Liver (tissue), 9 donors: ENCODE measurements around the gene HDGFL1. TPM values are rescaled to one million over a fixed set of nuclear protein-coding genes. Genes with fewer than 3 reads are reported as not detected.

Experiments
- DNase-seq: peaks from one replicate; pipeline ENCODE4 v3.0.0-alpha.2; 2017; ENCODE audit warnings: low spot score
- H3K27ac ChIP-seq, 2 donors: one replicate each; pipeline ENCODE4 v1.7.0; 2013; ENCODE audit warnings: inconsistent platforms in 2 of 2, low read length in 2 of 2, control low read depth in 1 of 2, low read depth in 1 of 2, mild to moderate bottlenecking in 1 of 2
- H3K27me3 ChIP-seq, 4 donors: one replicate each; pipeline versions ENCODE4 v1.6.1 to v1.7.0; 2013; ENCODE audit warnings: low read length in 3 of 4, inconsistent platforms in 1 of 4, mild to moderate bottlenecking in 1 of 4, moderate library complexity in 1 of 4; ENCODE audit not compliant: control insufficient read depth in 4 of 4, insufficient read depth in 4 of 4
- H3K36me3 ChIP-seq, 4 donors: one replicate each; pipeline versions ENCODE4 v1.6.1 to v1.7.0; 2013; ENCODE audit warnings: low read length in 3 of 4, mild to moderate bottlenecking in 3 of 4, low read depth in 1 of 4, moderate library complexity in 1 of 4; ENCODE audit not compliant: control insufficient read depth in 4 of 4, insufficient read depth in 3 of 4
- H3K4me1 ChIP-seq, 4 donors: one replicate each; pipeline versions ENCODE4 v1.6.1 to v1.7.0; 2013; ENCODE audit warnings: low read length in 3 of 4, mild to moderate bottlenecking in 3 of 4, moderate library complexity in 1 of 4; ENCODE audit not compliant: control insufficient read depth in 4 of 4, insufficient read depth in 4 of 4
- H3K4me3 ChIP-seq, 3 donors: one replicate each; pipeline versions ENCODE4 v1.6.1 to v1.7.0; 2013; ENCODE audit warnings: low read length in 3 of 3, control low read depth in 1 of 3, low read depth in 1 of 3, mild to moderate bottlenecking in 1 of 3
- H3K9ac ChIP-seq, 2 donors: one replicate each; pipeline ENCODE4 v1.7.0; 2013; ENCODE audit warnings: low read length in 2 of 2, mild to moderate bottlenecking in 2 of 2, moderate library complexity in 2 of 2, control low read depth in 1 of 2, low read depth in 1 of 2
- H3K9me3 ChIP-seq, 4 donors: one replicate each; pipeline versions ENCODE4 v1.6.1 to v1.7.0; 2013; ENCODE audit warnings: low read length in 3 of 4; ENCODE audit not compliant: control insufficient read depth in 4 of 4
- ATF3 ChIP-seq: IDR thresholded peaks from 2 replicates; pipeline ENCODE4 v1.6.1; 2016; ENCODE audit warnings: antibody characterized with exemption
- CTCF ChIP-seq: fragments of 150-350 bp; IDR thresholded peaks from 2 replicates; pipeline ENCODE4 v1.5.1; 2017; ENCODE audit warnings: improper control_type of control experiment, low read depth, low read length; ENCODE audit not compliant: missing input control
- EGR1 ChIP-seq, 2 donors: IDR thresholded peaks; 2 replicates each; pipeline ENCODE4 v1.6.1; 2016 to 2018; ENCODE audit warnings: antibody characterized with exemption in 2 of 2, low read depth in 2 of 2
- FOXA1 ChIP-seq: IDR thresholded peaks from 2 replicates; pipeline ENCODE4 v1.6.1; 2016; ENCODE audit warnings: antibody characterized with exemption
- FOXA2 ChIP-seq: IDR thresholded peaks from 2 replicates; pipeline ENCODE4 v1.6.1; 2016; ENCODE audit warnings: antibody characterized with exemption
- GABPA ChIP-seq, 2 donors: IDR thresholded peaks in 1 of 2; conservative IDR thresholded peaks in 1 of 2; 2 replicates each; pipeline ENCODE4 v1.6.1; 2016; ENCODE audit warnings: antibody characterized with exemption in 2 of 2, mild to moderate bottlenecking in 1 of 2, moderate library complexity in 1 of 2
- HNF4A ChIP-seq, 2 donors: conservative IDR thresholded peaks; 2 replicates each; pipeline ENCODE4 v1.6.1; 2016; ENCODE audit warnings: antibody characterized with exemption in 2 of 2, mild to moderate bottlenecking in 2 of 2
- HNF4G ChIP-seq: IDR thresholded peaks from 2 replicates; pipeline ENCODE4 v1.6.1; 2016; ENCODE audit warnings: antibody characterized with exemption
- JUND ChIP-seq, 2 donors: IDR thresholded peaks; 2 replicates each; pipeline ENCODE4 v1.6.1; 2016; ENCODE audit warnings: antibody characterized with exemption in 2 of 2
- MAX ChIP-seq: IDR thresholded peaks from 2 replicates; pipeline ENCODE4 v1.6.1; 2016; ENCODE audit warnings: antibody characterized with exemption
- NR2F2 ChIP-seq: IDR thresholded peaks from 2 replicates; pipeline ENCODE4 v1.6.1; 2016; ENCODE audit warnings: antibody characterized with exemption
- RAD21 ChIP-seq, 2 donors: IDR thresholded peaks; 2 replicates each; pipeline ENCODE4 v1.6.1; 2016; ENCODE audit warnings: antibody characterized with exemption in 2 of 2, mild to moderate bottlenecking in 2 of 2
- RXRA ChIP-seq, 2 donors: IDR thresholded peaks; 2 replicates each; pipeline ENCODE4 v1.6.1; 2017 to 2018; ENCODE audit warnings: antibody characterized with exemption in 2 of 2, mild to moderate bottlenecking in 1 of 2
- SP1 ChIP-seq: IDR thresholded peaks from 2 replicates; pipeline ENCODE4 v1.6.1; 2018; ENCODE audit warnings: antibody characterized with exemption, mild to moderate bottlenecking
- TAF1 ChIP-seq: conservative IDR thresholded peaks from 2 replicates; pipeline ENCODE4 v1.6.1; 2016; ENCODE audit warnings: antibody characterized with exemption, mild to moderate bottlenecking
- YY1 ChIP-seq: IDR thresholded peaks from 2 replicates; pipeline ENCODE4 v1.6.1; 2016; ENCODE audit warnings: antibody characterized with exemption, mild to moderate bottlenecking
- ZBTB33 ChIP-seq: IDR thresholded peaks from 2 replicates; pipeline ENCODE4 v1.6.1; 2016; ENCODE audit warnings: antibody characterized with exemption
- WGBS: extraction: QIAGEN DNeasy Blood & Tissue Kit; methylation state at CpG from one replicate; pipeline ENCODE4 v1.1.7; 2013; 5-methylcytosine and 5-hydroxymethylcytosine counted together
- polyA plus RNA-seq, 2 donors: library from polyadenylated mRNA; stranded (reverse) in 1 of 2; unstranded in 1 of 2; fragments of 200-250 nt in 1 of 2; fragments of >200 nt in 1 of 2; fragmentation: Nextera tagmentation in 1 of 2; extraction: Ambion mirVana in 1 of 2; gene quantifications; one replicate each; pipeline versions ENCODE4 v1.2.1 to v1.2.3, GENCODE V29; 2013 to 2015
- total RNA-seq, 2 donors: library from RNA; depleted of rRNA; stranded (reverse); fragments of >200 nt; gene quantifications; one replicate each; pipeline ENCODE4 v1.2.3, GENCODE V29; 2014
- donor health status: healthy.
- donor health status: healthy.
- donor health status: healthy.
- donor health status: healthy.
- donor health status: healthy.

HDGFL1 gene
- total and polyA plus RNA-seq, 4 donors = not detected

GRCh38 chr6:22598339-22598738 lies 29.0 kb downstream of the HDGFL1 start (continued):
- TF ChIP-seq CTCF = no peak
- no peak for TF ChIP-seq RAD21 (IDR thresholded peaks at IDR 0.05)
- no peak for TF ChIP-seq EGR1 (IDR thresholded peaks at IDR 0.05; ENCODE audit: low read depth in 2 of 2)
- no peak for TF ChIP-seq NR2F2

GRCh38 chr6:22600059-22600458 lies 30.7 kb downstream of the HDGFL1 start:
- no peaks in the 10 kb centered on the region for H3K9me3 ChIP-seq
- WGBS = 74% methylated on average over 4 of the region's 4 CpGs
- no peak overlapping the region for H3K27ac ChIP-seq
- H3K27me3 ChIP-seq = no peaks in the 10 kb centered on the region
- no peak overlapping the region for H3K4me3 ChIP-seq
- no peak for DNase-seq
- H3K36me3 ChIP-seq = no peaks in the 10 kb centered on the region
- no peak overlapping the region for H3K9ac ChIP-seq
- no peaks in the 10 kb centered on the region for H3K4me1 ChIP-seq
- TF ChIP-seq NR2F2 (no peak), JUND (IDR thresholded peaks at IDR 0.05) (no peak), RAD21 (IDR thresholded peaks at IDR 0.05) (no peak), SP1 (no peak), FOXA2 (no peak), TAF1 (no peak), ATF3 (no peak)

GRCh38 chr6:22601984-22602383 lies 32.6 kb downstream of the HDGFL1 start:
- H3K27ac ChIP-seq = no peak overlapping the region
- no peak for DNase-seq
- no peaks in the 10 kb centered on the region for H3K27me3 ChIP-seq
- H3K4me3 ChIP-seq = no peak overlapping the region
- no peaks in the 10 kb centered on the region for H3K4me1 ChIP-seq
- no peak overlapping the region for H3K9ac ChIP-seq
- 74% methylated on average over 5 of the region's 5 CpGs for WGBS
- TF ChIP-seq MAX (no peak), FOXA1 (no peak), HNF4A (conservative IDR thresholded peaks at IDR 0.05) (no peak), YY1 (no peak), ATF3 (no peak), JUND (IDR thresholded peaks at IDR 0.05) (no peak), FOXA2 (no peak), ZBTB33 (no peak), HNF4G (no peak), SP1 (no peak), TAF1 (no peak), EGR1 (IDR thresholded peaks at IDR 0.05; ENCODE audit: low read depth in 2 of 2) (no peak), GABPA (IDR thresholded peaks at IDR 0.05 in 1 of 2, conservative IDR thresholded peaks at IDR 0.05 in 1 of 2) (no peak), RXRA (IDR thresholded peaks at IDR 0.05) (no peak)
- H3K36me3 ChIP-seq = no peaks in the 10 kb centered on the region
- no peaks in the 10 kb centered on the region for H3K9me3 ChIP-seq
